HCT116 (cell line): ENCODE measurements around the gene MAPK6. TPM values are rescaled to one million over a fixed set of nuclear protein-coding genes. Genes with fewer than 3 reads are reported as not detected.

Experiments
- ATAC-seq: fragments of 200-7000 bp; cut with Tn5 transposase; 2 replicates; pipeline ENCODE4 v1.9.1; 2020; ENCODE audit warnings: mild to moderate bottlenecking, moderate library complexity
- BruUV-seq: library from RNA; stranded (reverse); fragments of 400-500 nt; replicated peaks from 2 replicates; lab custom pipeline; 2021; lab: Mats Ljungman, UMichigan
- CTCF ChIA-PET: fragments of 300-600 bp; sonication (Branson Sonifier 250); formaldehyde crosslinking; loops from one replicate; lab custom pipeline; 2021; ENCODE audit warnings: antibody characterized with exemption; lab: Charles Lee
- POLR2A ChIA-PET: fragments of 300-600, 350-600 bp; sonication (Branson Sonifier 250); formaldehyde crosslinking; loops from one replicate; lab custom pipeline; 2021; ENCODE audit warnings: antibody characterized with exemption; lab: Charles Lee
- RAD21 ChIA-PET, 2 experiments: fragments of 300-600 bp; sonication (Branson Sonifier 250); formaldehyde crosslinking; loops; one replicate each; lab custom pipeline; 2023; ENCODE audit warnings: low total read pairs in 2 of 2; ENCODE audit not compliant: uncharacterized antibody in 2 of 2, unreplicated experiment in 2 of 2, low non-redundant PET in 1 of 2; lab: Charles Lee
- DNase-seq: peaks from one replicate; pipeline ENCODE4 v3.0.0-alpha.2; 2010; ENCODE audit warnings: low read depth, low spot score
- H2AFZ ChIP-seq: fragments of 200-600 bp; shearing (Covaris generic), sonication (generic); 2 replicates; pipeline ENCODE4 v1.6.1; 2017; ENCODE audit warnings: low read depth, mixed run types, mixed read lengths, antibody characterized with exemption, low read length; ENCODE audit not compliant: poor library complexity, severe bottlenecking
- H3K27ac ChIP-seq: 2 replicates; pipeline ENCODE4 v1.5.1; 2012; ENCODE audit warnings: low read depth, low read length
- H3K27me3 ChIP-seq: fragments of 200-600 bp; sonication (generic); 2 replicates; pipeline ENCODE4 v1.6.1; 2016; ENCODE audit warnings: mixed run types, low read length, mixed read lengths; ENCODE audit not compliant: insufficient read depth
- H3K36me3 ChIP-seq, 2 experiments: fragments of 200-500 bp in 1 of 2; fragments of 200-600 bp in 1 of 2; sonication (Bioruptor generic) in 1 of 2; sonication (generic) in 1 of 2; 2 replicates each; pipeline versions ENCODE4 v1.5.1 to v1.6.1; 2014 to 2016; ENCODE audit warnings: low read length in 2 of 2, inconsistent platforms in 1 of 2, mixed read lengths in 1 of 2, mixed run types in 1 of 2; ENCODE audit not compliant: insufficient read depth in 2 of 2, control insufficient read depth in 1 of 2
- H3K4me1 ChIP-seq, 2 experiments: fragments of 200-600 bp in 1 of 2; sonication (generic) in 1 of 2; 2 replicates each; pipeline versions ENCODE4 v1.5.1 to v1.6.1; 2012 to 2017; ENCODE audit warnings: low read length in 2 of 2, inconsistent platforms in 1 of 2, mild to moderate bottlenecking in 1 of 2, mixed read lengths in 1 of 2, mixed run types in 1 of 2, moderate library complexity in 1 of 2; ENCODE audit not compliant: insufficient read depth in 2 of 2, control insufficient read depth in 1 of 2
- H3K4me2 ChIP-seq: fragments of 200-600 bp; sonication (generic); 2 replicates; pipeline ENCODE4 v1.6.1; 2017; ENCODE audit warnings: mixed run types, low read length, mixed read lengths
- H3K4me3 ChIP-seq, 2 experiments: fragments of 200-600 bp in 1 of 2; sonication (generic) in 1 of 2; replicated peaks in 1 of 2; 2 replicates each; pipeline ENCODE4 v1.5.1; 2011 to 2016; ENCODE audit warnings: low read length in 2 of 2, control low read depth in 1 of 2, low read depth in 1 of 2, mild to moderate bottlenecking in 1 of 2, mixed read lengths in 1 of 2, mixed run types in 1 of 2
- H3K79me2 ChIP-seq: fragments of 200-600 bp; sonication (generic); 2 replicates; pipeline ENCODE4 v1.6.1; 2017; ENCODE audit warnings: mild to moderate bottlenecking, mixed run types, low read length, moderate library complexity, mixed read lengths; ENCODE audit not compliant: insufficient read depth
- H3K9ac ChIP-seq: fragments of 200-600 bp; sonication (generic); 2 replicates; pipeline ENCODE4 v1.6.1; 2016; ENCODE audit warnings: low read length, mixed read lengths
- H3K9me2 ChIP-seq: fragments of 200-600 bp; sonication (generic), shearing (Covaris generic); 2 replicates; pipeline ENCODE4 v1.6.1; 2017; ENCODE audit warnings: mixed run types, mild to moderate bottlenecking, moderate library complexity; ENCODE audit not compliant: insufficient read depth
- H3K9me3 ChIP-seq, 2 experiments: fragments of 200-500 bp in 1 of 2; fragments of 200-600 bp in 1 of 2; sonication (Bioruptor generic) in 1 of 2; sonication (generic) in 1 of 2; 2 replicates each; pipeline ENCODE4 v1.6.1; 2014 to 2017; ENCODE audit warnings: low read length in 2 of 2, mixed read lengths in 2 of 2, inconsistent platforms in 1 of 2, low read depth in 1 of 2, mild to moderate bottlenecking in 1 of 2, mixed run types in 1 of 2, moderate library complexity in 1 of 2; ENCODE audit not compliant: control insufficient read depth in 1 of 2, insufficient read depth in 1 of 2
- H4K20me1 ChIP-seq: fragments of 200-600 bp; sonication (generic), shearing (Covaris generic); 2 replicates; pipeline ENCODE4 v1.6.1; 2017; ENCODE audit warnings: mixed run types, mild to moderate bottlenecking, moderate library complexity; ENCODE audit not compliant: insufficient read depth
- CBX3 ChIP-seq: IDR thresholded peaks from 2 replicates; pipeline ENCODE4 v1.6.1; 2012; ENCODE audit warnings: low read depth
- EGR1 ChIP-seq: IDR thresholded peaks from 2 replicates; pipeline ENCODE4 v1.6.1; 2012; ENCODE audit warnings: low read depth
- EZH2 ChIP-seq: fragments of 200-600 bp; sonication (generic); IDR thresholded peaks from 2 replicates; pipeline ENCODE4 v1.6.1; 2017; ENCODE audit warnings: antibody characterized with exemption, mixed run types
- SIN3A ChIP-seq: IDR thresholded peaks from 2 replicates; pipeline ENCODE4 v1.6.1; 2012; ENCODE audit warnings: low read depth
- YY1 ChIP-seq: IDR thresholded peaks from 2 replicates; pipeline ENCODE4 v1.6.1; 2011; ENCODE audit warnings: low read length, low read depth, moderate library complexity, mild to moderate bottlenecking; ENCODE audit not compliant: insufficient replicate concordance; ENCODE audit errors: extremely low read depth
- intact Hi-C: fragments of 100-400 bp; cut with micrococcal nuclease; formaldehyde crosslinking; loops from 2 replicates; pipeline ENCODE4 v1.10.0; 2022
- total RNA-seq: library from RNA; stranded (reverse); gene quantifications from one replicate; pipeline ENCODE4 v1.2.1, GENCODE V29; 2021; ENCODE audit not compliant: unreplicated experiment
- TF ChIP-seq, protein P1 (sequence below): IDR thresholded peaks from 2 replicates; pipeline ENCODE4 v1.6.1; 2012; ENCODE audit warnings: low read depth
- TF ChIP-seq, protein P2 (sequence below), 3 experiments: fragments of 200-600 bp in 1 of 3; sonication (generic) in 1 of 3; IDR thresholded peaks in 2 of 3; conservative IDR thresholded peaks in 1 of 3; 2 replicates each; pipeline ENCODE4 v1.5.1; 2012 to 2017; ENCODE audit warnings: low read depth in 2 of 3, low read length in 2 of 3, antibody characterized with exemption in 1 of 3, borderline replicate concordance in 1 of 3, control low read depth in 1 of 3, mild to moderate bottlenecking in 1 of 3, mixed read lengths in 1 of 3, mixed run types in 1 of 3, moderate library complexity in 1 of 3; ENCODE audit not compliant: insufficient read depth in 1 of 3

The MAPK6 gene
- total RNA-seq, 1 experiment from 2014 or later = 57.4 TPM

DNA sequence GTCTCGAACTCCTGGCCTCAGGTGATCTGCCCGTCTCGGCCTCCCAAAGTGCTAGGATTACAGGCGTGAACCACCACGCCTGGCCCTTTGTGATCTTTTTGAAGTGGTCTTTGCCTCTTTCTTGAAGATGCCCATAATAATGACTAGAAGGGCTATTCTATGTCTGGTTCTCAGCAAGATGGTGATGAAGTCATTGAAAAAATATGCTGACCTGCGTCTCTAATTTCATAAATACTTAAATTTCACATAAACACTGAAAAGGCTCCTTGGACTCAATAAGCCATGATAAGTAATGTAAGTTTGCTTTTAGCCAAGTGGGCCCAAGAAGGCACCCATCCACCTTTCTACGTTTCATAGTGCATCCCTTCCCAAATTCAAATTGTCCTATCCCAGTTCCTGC lies 775 bp upstream of the MAPK6 start:
- H3K79me2 ChIP-seq = peaks cover 37% of the 10 kb centered on the region
- ChIA-PET CTCF (no interaction called here), RAD21 (no interaction called here), POLR2A (no interaction called here)
- peaks cover 31 to 43% of the 10 kb centered on the region in 2 experiments for H3K4me1 ChIP-seq
- no TSS peak for BruUV-seq
- no peak overlapping the region for H2AFZ ChIP-seq
- no peaks in the 10 kb centered on the region for H3K27me3 ChIP-seq
- H3K36me3 ChIP-seq = no peaks in the 10 kb centered on the region
- intact Hi-C loops = no loop called here
- H4K20me1 ChIP-seq = peaks cover 11% of the 10 kb centered on the region; the same call in 1 of the 2 replicates
- DNase-seq = no peak
- H3K4me3 ChIP-seq = peak overlapping the region; percentile 62 to 76
- H3K9me2 ChIP-seq = no peaks in the 10 kb centered on the region
- ATAC-seq = no peak
- TF ChIP-seq, protein P1, sequence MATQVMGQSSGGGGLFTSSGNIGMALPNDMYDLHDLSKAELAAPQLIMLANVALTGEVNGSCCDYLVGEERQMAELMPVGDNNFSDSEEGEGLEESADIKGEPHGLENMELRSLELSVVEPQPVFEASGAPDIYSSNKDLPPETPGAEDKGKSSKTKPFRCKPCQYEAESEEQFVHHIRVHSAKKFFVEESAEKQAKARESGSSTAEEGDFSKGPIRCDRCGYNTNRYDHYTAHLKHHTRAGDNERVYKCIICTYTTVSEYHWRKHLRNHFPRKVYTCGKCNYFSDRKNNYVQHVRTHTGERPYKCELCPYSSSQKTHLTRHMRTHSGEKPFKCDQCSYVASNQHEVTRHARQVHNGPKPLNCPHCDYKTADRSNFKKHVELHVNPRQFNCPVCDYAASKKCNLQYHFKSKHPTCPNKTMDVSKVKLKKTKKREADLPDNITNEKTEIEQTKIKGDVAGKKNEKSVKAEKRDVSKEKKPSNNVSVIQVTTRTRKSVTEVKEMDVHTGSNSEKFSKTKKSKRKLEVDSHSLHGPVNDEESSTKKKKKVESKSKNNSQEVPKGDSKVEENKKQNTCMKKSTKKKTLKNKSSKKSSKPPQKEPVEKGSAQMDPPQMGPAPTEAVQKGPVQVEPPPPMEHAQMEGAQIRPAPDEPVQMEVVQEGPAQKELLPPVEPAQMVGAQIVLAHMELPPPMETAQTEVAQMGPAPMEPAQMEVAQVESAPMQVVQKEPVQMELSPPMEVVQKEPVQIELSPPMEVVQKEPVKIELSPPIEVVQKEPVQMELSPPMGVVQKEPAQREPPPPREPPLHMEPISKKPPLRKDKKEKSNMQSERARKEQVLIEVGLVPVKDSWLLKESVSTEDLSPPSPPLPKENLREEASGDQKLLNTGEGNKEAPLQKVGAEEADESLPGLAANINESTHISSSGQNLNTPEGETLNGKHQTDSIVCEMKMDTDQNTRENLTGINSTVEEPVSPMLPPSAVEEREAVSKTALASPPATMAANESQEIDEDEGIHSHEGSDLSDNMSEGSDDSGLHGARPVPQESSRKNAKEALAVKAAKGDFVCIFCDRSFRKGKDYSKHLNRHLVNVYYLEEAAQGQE = no peak
- TF ChIP-seq YY1 (no peak), EZH2 (no peak), CBX3 (no peak), SIN3A (no peak), EGR1 (no peak)
- TF ChIP-seq, protein P2, sequence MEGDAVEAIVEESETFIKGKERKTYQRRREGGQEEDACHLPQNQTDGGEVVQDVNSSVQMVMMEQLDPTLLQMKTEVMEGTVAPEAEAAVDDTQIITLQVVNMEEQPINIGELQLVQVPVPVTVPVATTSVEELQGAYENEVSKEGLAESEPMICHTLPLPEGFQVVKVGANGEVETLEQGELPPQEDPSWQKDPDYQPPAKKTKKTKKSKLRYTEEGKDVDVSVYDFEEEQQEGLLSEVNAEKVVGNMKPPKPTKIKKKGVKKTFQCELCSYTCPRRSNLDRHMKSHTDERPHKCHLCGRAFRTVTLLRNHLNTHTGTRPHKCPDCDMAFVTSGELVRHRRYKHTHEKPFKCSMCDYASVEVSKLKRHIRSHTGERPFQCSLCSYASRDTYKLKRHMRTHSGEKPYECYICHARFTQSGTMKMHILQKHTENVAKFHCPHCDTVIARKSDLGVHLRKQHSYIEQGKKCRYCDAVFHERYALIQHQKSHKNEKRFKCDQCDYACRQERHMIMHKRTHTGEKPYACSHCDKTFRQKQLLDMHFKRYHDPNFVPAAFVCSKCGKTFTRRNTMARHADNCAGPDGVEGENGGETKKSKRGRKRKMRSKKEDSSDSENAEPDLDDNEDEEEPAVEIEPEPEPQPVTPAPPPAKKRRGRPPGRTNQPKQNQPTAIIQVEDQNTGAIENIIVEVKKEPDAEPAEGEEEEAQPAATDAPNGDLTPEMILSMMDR (IDR thresholded peaks at IDR 0.05 in 2 of 3, conservative IDR thresholded peaks at IDR 0.05 in 1 of 3; ENCODE audit: borderline replicate concordance in 1 of 3, insufficient read depth in 1 of 3, low read depth in 2 of 3, low read length in 2 of 3) = no peak
- H3K9me3 ChIP-seq = no peaks in the 10 kb centered on the region
- peak overlapping the region; percentile 90 for H3K27ac ChIP-seq
- H3K9ac ChIP-seq = peak overlapping the region; percentile 67
- peak overlapping the region; percentile 87 for H3K4me2 ChIP-seq
